WI38 (cell line): ENCODE measurements around the gene RBMS3.
"Not testable (repeated sequence)": the region's sequence is repeated elsewhere in the genome, so short reads cannot be mapped to it uniquely, and the experiment has no call there.

Experiments
- H3K4me3 ChIP-seq: 2 replicates; pipeline ENCODE4 v1.5.1; 2011; ENCODE audit warnings: low read depth, mild to moderate bottlenecking, control low read depth, low read length
- TF ChIP-seq, protein P1 (sequence below): IDR thresholded peaks from 2 replicates; pipeline ENCODE4 v1.5.1; 2012; ENCODE audit warnings: low read depth, mild to moderate bottlenecking, control low read depth, low read length

Gene RBMS3

DNA sequence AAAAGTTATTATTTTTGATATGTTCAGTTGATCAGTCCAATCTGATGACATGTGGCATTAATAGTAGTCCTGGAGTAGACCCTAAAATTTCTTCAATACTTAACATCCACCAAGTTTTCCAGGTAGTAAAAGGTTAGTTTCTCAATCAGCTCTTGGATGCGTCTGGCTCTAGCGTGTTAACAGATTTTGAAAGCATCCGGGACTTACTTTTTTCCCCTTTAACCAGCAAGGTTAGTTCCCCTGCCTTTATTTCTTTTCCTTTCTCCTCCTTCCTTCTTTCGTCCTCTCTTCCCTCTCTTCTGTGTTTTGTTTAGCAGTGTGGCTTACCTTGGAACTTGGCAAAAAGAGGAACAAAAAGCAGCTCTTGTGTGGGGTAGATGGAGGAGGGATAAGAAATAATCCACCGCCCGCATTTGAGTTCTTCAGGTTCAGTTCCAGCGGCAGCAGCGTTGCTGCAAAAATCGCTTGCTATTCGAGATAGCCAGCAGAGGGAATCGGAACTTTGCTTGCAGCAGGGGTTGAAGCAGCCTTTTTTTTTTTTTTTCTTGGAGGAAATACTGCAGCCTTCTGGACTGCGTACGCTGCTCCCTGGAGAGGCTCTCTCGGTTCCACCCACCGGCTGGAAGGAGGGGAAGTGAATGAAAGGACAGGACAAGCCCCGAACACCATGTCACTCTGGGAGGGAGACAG lies at the start of gene RBMS3:
Gene RBMS3 (plus strand): TSS at position 668 of the 690 bp plus-strand sequence.
- TF ChIP-seq, protein P1, sequence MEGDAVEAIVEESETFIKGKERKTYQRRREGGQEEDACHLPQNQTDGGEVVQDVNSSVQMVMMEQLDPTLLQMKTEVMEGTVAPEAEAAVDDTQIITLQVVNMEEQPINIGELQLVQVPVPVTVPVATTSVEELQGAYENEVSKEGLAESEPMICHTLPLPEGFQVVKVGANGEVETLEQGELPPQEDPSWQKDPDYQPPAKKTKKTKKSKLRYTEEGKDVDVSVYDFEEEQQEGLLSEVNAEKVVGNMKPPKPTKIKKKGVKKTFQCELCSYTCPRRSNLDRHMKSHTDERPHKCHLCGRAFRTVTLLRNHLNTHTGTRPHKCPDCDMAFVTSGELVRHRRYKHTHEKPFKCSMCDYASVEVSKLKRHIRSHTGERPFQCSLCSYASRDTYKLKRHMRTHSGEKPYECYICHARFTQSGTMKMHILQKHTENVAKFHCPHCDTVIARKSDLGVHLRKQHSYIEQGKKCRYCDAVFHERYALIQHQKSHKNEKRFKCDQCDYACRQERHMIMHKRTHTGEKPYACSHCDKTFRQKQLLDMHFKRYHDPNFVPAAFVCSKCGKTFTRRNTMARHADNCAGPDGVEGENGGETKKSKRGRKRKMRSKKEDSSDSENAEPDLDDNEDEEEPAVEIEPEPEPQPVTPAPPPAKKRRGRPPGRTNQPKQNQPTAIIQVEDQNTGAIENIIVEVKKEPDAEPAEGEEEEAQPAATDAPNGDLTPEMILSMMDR = peak; percentile 44
- peak within 1 kb of the TSS; percentile 80 for H3K4me3 ChIP-seq

DNA sequence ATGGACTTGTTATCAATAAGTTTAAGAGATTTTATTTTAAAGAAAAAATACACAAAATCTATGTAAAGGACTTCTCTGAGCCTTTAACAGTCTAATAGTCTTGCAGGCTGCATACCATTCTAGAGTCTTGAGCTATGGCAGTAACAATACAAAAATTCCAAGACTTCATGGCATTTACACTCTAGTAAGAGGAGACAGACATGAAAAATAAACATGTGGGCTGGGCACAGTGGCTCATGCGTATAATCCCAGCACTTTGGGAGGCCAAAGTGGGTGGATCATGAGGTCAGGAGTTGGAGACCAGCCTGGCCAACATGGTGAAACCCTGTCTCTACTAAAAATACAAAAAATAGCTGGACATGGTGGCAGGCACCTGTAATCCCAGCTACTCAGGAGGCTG lies 47.7 kb upstream of the RBMS3 start:
- not testable (repeated sequence) for H3K4me3 ChIP-seq

DNA sequence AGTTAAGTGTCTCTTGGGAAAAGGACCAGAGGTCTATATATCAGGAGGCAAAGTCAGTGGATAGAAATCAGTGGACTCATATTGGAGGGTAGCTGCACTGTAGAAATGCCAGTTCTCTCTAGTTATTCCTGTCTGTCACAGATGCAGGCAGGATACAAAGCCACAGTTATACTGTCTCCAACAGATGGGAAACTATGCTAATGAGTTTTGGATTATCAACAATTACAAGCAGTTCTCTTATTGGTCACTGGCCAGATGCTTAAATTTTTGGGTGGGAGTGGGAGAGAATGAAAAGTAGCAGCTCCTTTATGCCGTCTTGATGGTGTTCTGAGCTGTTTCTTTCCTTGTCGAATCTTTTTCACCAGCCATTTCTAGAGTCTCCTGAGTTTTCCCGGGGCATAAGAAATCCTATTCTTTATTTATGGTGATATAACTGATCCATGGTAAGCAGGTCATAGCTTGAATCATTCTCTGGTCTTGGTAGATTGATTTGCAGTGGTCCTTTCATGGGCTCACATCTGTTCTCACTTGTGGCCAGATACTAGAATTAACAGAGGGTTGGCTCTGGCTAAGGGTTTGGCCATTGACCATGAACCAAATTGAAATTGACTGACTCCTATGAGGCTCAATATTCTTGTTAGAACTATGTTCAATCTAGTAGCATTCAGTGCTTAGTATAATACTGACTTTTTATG lies 44.6 kb upstream of the RBMS3 start:
- TF ChIP-seq, protein P1 = no peak
- no peak overlapping the region for H3K4me3 ChIP-seq

DNA sequence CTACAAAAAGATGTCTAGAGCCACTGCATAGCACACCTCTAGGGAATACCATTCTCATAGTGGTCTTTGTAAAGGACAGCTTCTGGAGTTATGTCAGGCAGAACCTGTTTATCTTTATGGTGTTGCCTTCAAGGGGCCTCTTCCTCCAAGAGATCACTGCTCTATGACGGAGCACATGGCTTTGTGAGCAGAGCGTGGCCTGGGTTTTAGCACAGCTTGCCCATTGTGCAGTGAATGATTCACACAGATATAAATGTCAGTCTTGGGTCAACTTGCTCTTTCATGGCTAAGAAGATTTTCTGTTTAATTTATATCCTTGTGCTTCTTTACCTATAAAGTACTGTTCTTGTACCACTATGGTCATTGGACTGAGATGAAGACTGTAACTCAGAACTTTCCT lies 41.5 kb upstream of the RBMS3 start:
- H3K4me3 ChIP-seq = no peak overlapping the region
- TF ChIP-seq, protein P1 = no peak

DNA sequence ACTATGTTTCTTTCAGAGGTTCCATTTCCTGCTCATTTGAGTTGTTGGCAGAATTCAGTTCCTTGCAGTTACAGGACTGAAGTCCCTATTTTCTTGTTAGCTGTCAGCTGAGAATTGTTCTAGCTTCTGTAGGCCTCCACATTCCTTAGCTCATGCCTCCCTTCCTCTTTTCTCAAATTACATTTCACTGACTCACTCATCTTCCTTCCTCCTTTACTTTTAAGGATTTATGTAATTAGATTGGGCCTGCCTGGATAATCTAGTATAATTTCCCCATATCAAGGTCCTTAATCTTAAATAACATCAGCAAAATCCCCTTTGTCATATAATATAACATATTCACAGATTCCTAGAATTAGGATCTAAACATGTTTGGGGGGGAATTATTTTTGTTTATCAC lies 40.6 kb upstream of the RBMS3 start:
- TF ChIP-seq, protein P1 = no peak
- H3K4me3 ChIP-seq = no peak overlapping the region

DNA sequence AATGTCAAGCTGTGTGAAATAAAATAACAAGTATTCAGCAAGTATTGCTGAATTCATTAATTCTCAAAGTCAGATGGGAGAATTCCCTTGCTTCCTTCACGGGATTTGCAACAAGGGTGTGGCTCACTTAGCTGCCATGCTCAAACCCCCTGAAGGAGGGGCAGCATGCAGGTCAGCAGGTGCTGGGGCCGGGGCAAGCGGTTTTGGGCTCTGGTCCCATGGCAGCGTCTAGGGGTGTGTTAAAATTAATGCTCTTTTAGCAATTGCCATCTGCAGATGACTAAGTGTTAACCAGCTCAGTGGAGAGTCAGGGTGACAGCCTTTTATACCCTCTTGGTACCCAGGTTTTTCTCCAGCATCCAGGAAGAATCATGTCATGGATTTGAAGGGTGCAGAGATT lies 40.0 kb upstream of the RBMS3 start:
- TF ChIP-seq, protein P1 = no peak
- no peak overlapping the region for H3K4me3 ChIP-seq

DNA sequence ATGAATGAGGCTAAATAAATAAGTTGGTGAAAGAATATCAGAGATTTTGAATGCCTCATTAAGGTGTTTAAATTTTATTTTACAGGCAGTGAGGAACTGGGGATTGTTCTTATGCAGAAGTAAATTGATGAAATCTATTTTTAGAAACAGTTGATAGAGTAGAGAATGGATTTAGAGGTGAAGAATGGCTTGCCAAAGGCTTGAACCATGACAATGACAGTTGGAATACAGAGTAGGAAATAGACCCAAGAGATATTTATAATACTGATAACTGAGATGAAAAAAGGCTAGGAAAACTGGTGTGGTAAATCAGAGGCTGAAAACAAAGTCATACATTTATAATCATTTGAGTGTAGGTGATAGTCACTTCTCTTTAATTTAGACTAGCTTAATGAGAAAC lies 39.0 kb upstream of the RBMS3 start:
- H3K4me3 ChIP-seq = no peak overlapping the region
- TF ChIP-seq, protein P1 = no peak
